Measurements from ENCODE around the gene NIPAL1.

Gene NIPAL1

GRCh38 chr4:48068182-48068581, 51.6 kb downstream of the NIPAL1 start:
- no peak for DNase-seq

- DNase-seq: no peak
These were observed 52.5 kb downstream of the NIPAL1 start for GRCh38 chr4:48069026-48069425.

- no peak for DNase-seq
These were observed 54.6 kb downstream of the NIPAL1 start for GRCh38 chr4:48071191-48071590.

GRCh38 chr4:48073567-48074103, 57.1 kb downstream of the NIPAL1 start:
- no peak for DNase-seq

- no peak for DNase-seq
These were observed 58.1 kb downstream of the NIPAL1 start for GRCh38 chr4:48074657-48075056.

- DNase-seq: no peak
These were observed 61.9 kb downstream of the NIPAL1 start for GRCh38 chr4:48078425-48078824.

GRCh38 chr4:48078862-48079655, 62.5 kb downstream of the NIPAL1 start:
- DNase-seq: no peak

GRCh38 chr4:48079972-48080391, 63.4 kb downstream of the NIPAL1 start:
- no peak for DNase-seq

GRCh38 chr4:48081196-48081595, 64.6 kb downstream of the NIPAL1 start:
- DNase-seq: no peak

GRCh38 chr4:48082956-48083355, 66.4 kb downstream of the NIPAL1 start:
- DNase-seq: no peak

- no peak for DNase-seq
These were observed 69.4 kb downstream of the NIPAL1 start for GRCh38 chr4:48085821-48086589.
